Activated CD4-positive, CD25-positive, alpha-beta regulatory T cell treated with anti-CD3 and anti-CD28 coated beads, Interleukin-2, amount 50 U/mL, for 72 hours (primary cell): ENCODE data around the gene ALS2.

Source experiments
- DNase-seq: peaks from one replicate; pipeline ENCODE4 v3.0.0; 2021

Gene ALS2

GRCh38 chr2:201669865-201670264 lies 110.9 kb downstream of the ALS2 start:
- DNase-seq: no peak

DNA sequence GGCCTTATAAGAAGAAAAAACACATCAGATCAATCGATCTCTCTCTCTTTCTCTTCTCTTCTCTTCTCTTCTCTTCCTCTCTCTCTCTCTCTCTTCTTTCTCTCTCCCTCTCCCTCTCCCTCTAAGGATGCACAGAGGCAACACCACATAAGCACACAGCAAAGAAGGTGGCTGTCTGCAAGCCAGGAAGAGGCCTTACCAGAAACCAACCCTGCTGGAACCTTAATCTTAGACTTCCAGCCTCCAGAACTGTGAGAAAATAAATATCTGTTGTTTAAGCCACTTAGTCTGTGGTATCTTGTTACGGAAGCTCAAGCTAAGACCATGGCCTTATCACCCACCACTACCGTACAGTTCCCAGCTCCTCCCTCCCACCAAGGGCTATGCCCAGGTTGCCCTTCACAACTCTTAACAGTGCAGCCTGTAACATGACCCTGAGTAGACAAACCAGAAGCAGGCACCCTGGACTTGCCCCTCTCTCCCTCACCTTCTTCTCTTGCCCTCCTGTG lies 112.3 kb downstream of the ALS2 start:
- DNase-seq: no peak

GRCh38 chr2:201664334-201664733 lies 116.4 kb downstream of the ALS2 start:
- no peak for DNase-seq

DNA sequence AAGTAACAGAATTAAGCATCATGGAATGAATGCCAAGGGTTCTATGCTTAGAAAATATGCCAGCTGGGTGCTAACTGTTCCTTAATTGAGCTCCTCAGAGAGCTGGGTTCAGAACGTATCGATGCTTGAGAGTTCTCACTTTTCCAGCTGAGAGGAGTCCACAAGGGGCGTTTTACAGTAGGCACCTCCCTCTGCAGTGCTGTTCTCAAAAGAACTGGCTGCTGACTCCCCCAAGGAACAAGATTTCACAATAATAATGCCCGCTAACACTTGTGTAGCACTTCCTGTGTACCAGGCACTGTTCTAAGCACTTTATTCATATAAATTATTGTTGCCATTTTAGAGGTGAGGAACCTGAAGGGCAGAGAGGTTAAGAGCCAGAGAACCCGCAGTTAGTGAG lies 119.4 kb downstream of the ALS2 start:
- DNase-seq: no peak

GRCh38 chr2:201660293-201660895 lies 120.3 kb downstream of the ALS2 start:
- DNase-seq: no peak

DNA sequence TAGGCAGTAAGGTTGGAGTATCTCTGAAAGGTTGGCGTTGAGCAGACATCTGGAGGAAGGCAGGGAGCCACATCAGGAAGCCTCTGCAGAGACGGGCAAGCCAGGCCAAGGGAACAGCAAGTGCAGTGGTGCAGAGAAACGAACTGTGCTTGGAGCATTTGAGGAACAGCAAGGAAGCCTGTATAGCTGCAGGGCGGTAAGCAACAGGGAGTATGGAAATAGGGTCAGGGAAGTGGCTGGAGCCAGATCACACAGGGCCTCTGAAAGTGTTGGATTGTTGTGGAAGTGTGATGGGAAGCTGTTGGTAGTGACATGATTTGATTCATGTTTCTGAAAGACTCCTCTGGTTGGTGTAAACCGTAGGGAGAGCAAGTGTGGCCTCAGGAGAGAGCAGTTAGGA lies 124.0 kb downstream of the ALS2 start:
- no peak for DNase-seq

GRCh38 chr2:201656102-201656501 lies 124.6 kb downstream of the ALS2 start:
- DNase-seq: no peak

- no peak for DNase-seq
These were observed 125.9 kb downstream of the ALS2 start for GRCh38 chr2:201654616-201655384.

DNA sequence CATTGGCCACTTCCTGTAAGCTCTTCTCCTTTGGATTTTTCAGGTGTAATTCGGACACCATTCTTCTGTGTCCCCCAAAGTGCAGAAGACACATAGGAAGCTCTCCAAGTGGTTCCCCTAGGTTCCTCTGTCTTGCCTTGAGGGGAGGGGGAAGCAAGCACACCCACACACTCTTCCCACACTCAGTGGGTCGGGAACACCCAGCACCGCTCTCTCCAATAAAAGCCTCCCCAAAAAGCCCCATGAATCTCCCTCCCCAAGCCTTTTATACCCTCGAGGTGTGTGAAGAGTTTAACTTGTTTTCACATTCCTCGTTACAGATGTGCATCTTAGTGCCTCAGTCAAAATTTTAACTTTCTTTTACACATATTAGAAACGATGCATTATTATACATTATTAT lies 127.5 kb downstream of the ALS2 start:
- DNase-seq: no peak
